ENCODE data around the gene NAALADL2.

GRCh38 chr3:175088766-175089380, 229.7 kb downstream of the NAALADL2 start:
- TF ChIP-seq CTCF (conservative IDR thresholded peaks at IDR 0.05; ENCODE audit: low read depth, low read length) (no peak), EZH2 (IDR thresholded peaks at IDR 0.05; ENCODE audit: low read length, unreplicated experiment) (no peak), EZH2phosphoT487 (IDR thresholded peaks at IDR 0.05; ENCODE audit: borderline replicate concordance, low read length) (no peak)
